OCI-LY7 (cell line): ENCODE data around the gene CDH22. TPM values are rescaled to one million over a fixed set of nuclear protein-coding genes. Genes with fewer than 3 reads are reported as not detected.

Source experiments
- BruUV-seq: library from RNA; stranded (reverse); fragments of 400-500 nt; replicated peaks from 2 replicates; lab custom pipeline; 2021; lab: Mats Ljungman, UMichigan
- CTCF ChIA-PET: fragments of 300-600 bp; sonication (Branson Sonifier 250); formaldehyde crosslinking; loops from one replicate; lab custom pipeline; 2022; ENCODE audit warnings: antibody characterized with exemption; ENCODE audit not compliant: unreplicated experiment; lab: Charles Lee
- POLR2A ChIA-PET: fragments of 300-600 bp; sonication (Branson Sonifier 250); formaldehyde crosslinking; loops from one replicate; lab custom pipeline; 2022; ENCODE audit warnings: antibody characterized with exemption; lab: Charles Lee
- DNase-seq: peaks from one replicate; pipeline ENCODE4 v3.0.0-alpha.2; 2015; ENCODE audit warnings: low spot score
- H2AFZ ChIP-seq: fragments of 200-600 bp; sonication (generic), shearing (Covaris generic); 2 replicates; pipeline ENCODE4 v1.6.1; 2014; ENCODE audit warnings: mild to moderate bottlenecking, antibody characterized with exemption, low read length, moderate library complexity
- H3K27ac ChIP-seq: fragments of 200-600 bp; sonication (generic); 2 replicates; pipeline ENCODE4 v1.5.1; 2014; ENCODE audit warnings: mixed run types, low read depth, mild to moderate bottlenecking, moderate library complexity, low read length, inconsistent platforms; ENCODE audit not compliant: poor library complexity, severe bottlenecking
- H3K36me3 ChIP-seq: fragments of 200-600 bp; sonication (generic); 2 replicates; pipeline ENCODE4 v1.6.1; 2014; ENCODE audit warnings: mild to moderate bottlenecking, antibody characterized with exemption, low read length, moderate library complexity, mixed read lengths; ENCODE audit not compliant: insufficient read depth
- H3K4me1 ChIP-seq: fragments of 200-600 bp; sonication (generic); 2 replicates; pipeline ENCODE4 v1.5.1; 2014; ENCODE audit warnings: mild to moderate bottlenecking, low read length; ENCODE audit not compliant: insufficient read depth, poor library complexity, severe bottlenecking
- H3K4me2 ChIP-seq: fragments of 200-600 bp; sonication (generic); 2 replicates; pipeline ENCODE4 v1.6.1; 2014; ENCODE audit warnings: mild to moderate bottlenecking, low read length
- H3K4me3 ChIP-seq: fragments of 200-600 bp; sonication (generic); 2 replicates; pipeline ENCODE4 v1.5.1; 2014; ENCODE audit warnings: mild to moderate bottlenecking, low read depth, low read length; ENCODE audit not compliant: poor library complexity, severe bottlenecking
- H3K79me2 ChIP-seq: fragments of 200-600 bp; sonication (generic); 2 replicates; pipeline ENCODE4 v1.6.1; 2016; ENCODE audit warnings: low read depth, mild to moderate bottlenecking, low read length, moderate library complexity, mixed read lengths; ENCODE audit not compliant: insufficient read depth
- H3K9me2 ChIP-seq: fragments of 200-600 bp; sonication (generic); 2 replicates; pipeline ENCODE4 v1.6.1; 2016; ENCODE audit warnings: mild to moderate bottlenecking, low read length, mixed read lengths; ENCODE audit not compliant: insufficient read depth
- H3K9me3 ChIP-seq: fragments of 200-600 bp; sonication (generic); 2 replicates; pipeline ENCODE4 v1.6.1; 2014; ENCODE audit warnings: mild to moderate bottlenecking, mixed run types, low read length, mixed read lengths
- H4K20me1 ChIP-seq: fragments of 200-600 bp; sonication (generic); 2 replicates; pipeline ENCODE4 v1.6.1; 2014; ENCODE audit warnings: mild to moderate bottlenecking, antibody characterized with exemption, low read length, moderate library complexity, mixed read lengths; ENCODE audit not compliant: insufficient read depth
- CTCF ChIP-seq: fragments of 200-600 bp; sonication (generic); conservative IDR thresholded peaks from 2 replicates; pipeline ENCODE4 v1.5.1; 2014; ENCODE audit warnings: mild to moderate bottlenecking, antibody characterized with exemption, low read length, moderate library complexity, mixed read lengths
- EZH2phosphoT487 ChIP-seq: fragments of 200-600 bp; sonication (generic); IDR thresholded peaks from 2 replicates; pipeline ENCODE4 v1.6.1; 2018; ENCODE audit warnings: low read depth, borderline replicate concordance, mild to moderate bottlenecking, mixed run types, antibody characterized with exemption, low read length, moderate library complexity, mixed read lengths
- intact Hi-C: fragments of 100-400 bp; cut with micrococcal nuclease; formaldehyde crosslinking; loops from one replicate; pipeline ENCODE4 v1.10.0; 2022; ENCODE audit not compliant: unreplicated experiment
- total RNA-seq, 2 experiments: library from RNA; depleted of rRNA in 1 of 2; stranded (reverse); fragments of >200 nt in 1 of 2; shearing (Covaris generic) in 1 of 2; gene quantifications; 2 replicates each; pipeline ENCODE4 v1.2.3, GENCODE V29; 2014 to 2022

The CDH22 gene
- total RNA-seq, 2 experiments from 2014 or later, result not detected

- intact Hi-C loops, result no loop called here
- TF ChIP-seq EZH2phosphoT487 (no peak), CTCF (no peak)
- ChIA-PET CTCF (no interaction called here), POLR2A (no interaction called here)
- no peak overlapping the region for H3K27ac ChIP-seq
- no peak overlapping the region for H3K4me3 ChIP-seq
- no peaks in the 10 kb centered on the region for H3K79me2 ChIP-seq
- H3K36me3 ChIP-seq, result peaks cover 9% of the 10 kb centered on the region; the same call in 1 of the 2 replicates
- no peaks in the 10 kb centered on the region for H4K20me1 ChIP-seq
- peaks cover 7% of the 10 kb centered on the region for H3K4me1 ChIP-seq
- no peaks in the 10 kb centered on the region for H3K9me3 ChIP-seq
- no peak for DNase-seq
- no peak overlapping the region for H2AFZ ChIP-seq
- H3K9me2 ChIP-seq, result no peaks in the 10 kb centered on the region
- no peak overlapping the region for H3K4me2 ChIP-seq
- no TSS peak for BruUV-seq
These were observed 48.1 kb upstream of the CDH22 start for GRCh38 chr20:46356195-46357029.

- intact Hi-C loops, result no loop called here
- Histone ChIP-seq H3K36me3 (peaks cover 9% of the 10 kb centered on the region; the same call in 1 of the 2 replicates), H2AFZ (no peak overlapping the region), H3K9me3 (no peaks in the 10 kb centered on the region), H3K4me1 (peaks cover 6% of the 10 kb centered on the region), H3K4me3 (no peak overlapping the region), H3K4me2 (no peak overlapping the region), H4K20me1 (no peaks in the 10 kb centered on the region), H3K27ac (no peak overlapping the region), H3K9me2 (no peaks in the 10 kb centered on the region), H3K79me2 (no peaks in the 10 kb centered on the region)
- TF ChIP-seq CTCF (no peak), EZH2phosphoT487 (no peak)
- ChIA-PET POLR2A (no interaction called here), CTCF (no interaction called here)
- BruUV-seq, result no TSS peak
- DNase-seq, result no peak
These were observed 47.5 kb upstream of the CDH22 start for GRCh38 chr20:46355778-46356177.
